Mesenchymal stem cell (in vitro differentiated cells and primary cell): ENCODE data around the gene BRSK2.

Experiments
- DNase-seq: peaks from one replicate; pipeline ENCODE4 v3.0.0-alpha.2; 2013
- H2AFZ ChIP-seq: one replicate; pipeline ENCODE4 v1.6.1; 2013; ENCODE audit warnings: low read depth, mild to moderate bottlenecking, control low read depth, inconsistent platforms, low read length, moderate library complexity
- H2AK5ac ChIP-seq: 2 replicates; pipeline ENCODE4 v1.6.1; 2013; ENCODE audit warnings: low read length, moderate library complexity, mild to moderate bottlenecking, inconsistent platforms; ENCODE audit not compliant: severe bottlenecking
- H2BK120ac ChIP-seq: one replicate; pipeline ENCODE4 v1.6.1; 2013; ENCODE audit warnings: low read depth, mild to moderate bottlenecking, inconsistent platforms, low read length, moderate library complexity
- H2BK12ac ChIP-seq, 2 experiments: one replicate each; pipeline ENCODE4 v1.6.1; 2013; ENCODE audit warnings: inconsistent platforms in 2 of 2, low read length in 2 of 2, mild to moderate bottlenecking in 2 of 2, moderate library complexity in 2 of 2, control low read depth in 1 of 2
- H2BK15ac ChIP-seq: one replicate; pipeline ENCODE4 v1.6.1; 2013; ENCODE audit warnings: mild to moderate bottlenecking, low read depth, inconsistent platforms; ENCODE audit not compliant: poor library complexity, severe bottlenecking
- H2BK5ac ChIP-seq: 2 replicates; pipeline ENCODE4 v1.6.1; 2013; ENCODE audit warnings: low read depth, mild to moderate bottlenecking, low read length, control low read depth, inconsistent platforms; ENCODE audit not compliant: poor library complexity, severe bottlenecking
- H3K14ac ChIP-seq, 2 experiments: one replicate each; pipeline ENCODE4 v1.6.1; 2013; ENCODE audit warnings: inconsistent platforms in 2 of 2, low read length in 2 of 2, control low read depth in 1 of 2, mild to moderate bottlenecking in 1 of 2, moderate library complexity in 1 of 2
- H3K18ac ChIP-seq, 2 experiments: one replicate each; pipeline ENCODE4 v1.6.1; 2013; ENCODE audit warnings: inconsistent platforms in 2 of 2, low read length in 2 of 2, control low read depth in 1 of 2, low read depth in 1 of 2, mild to moderate bottlenecking in 1 of 2
- H3K23ac ChIP-seq, 2 experiments: one replicate each; pipeline ENCODE4 v1.6.1; 2013; ENCODE audit warnings: inconsistent platforms in 2 of 2, low read length in 2 of 2, mild to moderate bottlenecking in 2 of 2, moderate library complexity in 2 of 2, control low read depth in 1 of 2
- H3K27ac ChIP-seq: 2 replicates; pipeline ENCODE4 v1.5.1; 2013; ENCODE audit warnings: mild to moderate bottlenecking, moderate library complexity, low read length, control low read depth, inconsistent platforms; ENCODE audit not compliant: poor library complexity, severe bottlenecking
- H3K27me3 ChIP-seq, 2 experiments: 2 replicates each; pipeline versions ENCODE4 v1.6.1 to v1.7.0; 2013; ENCODE audit warnings: low read length in 2 of 2, mild to moderate bottlenecking in 2 of 2, moderate library complexity in 2 of 2, control low read depth in 1 of 2, inconsistent platforms in 1 of 2; ENCODE audit not compliant: control insufficient read depth in 1 of 2, insufficient read depth in 1 of 2
- H3K36me3 ChIP-seq, 2 experiments: 2 replicates each; pipeline versions ENCODE4 v1.6.1 to v1.7.0; 2013; ENCODE audit warnings: low read length in 2 of 2, control low read depth in 1 of 2, inconsistent platforms in 1 of 2, low read depth in 1 of 2, mild to moderate bottlenecking in 1 of 2; ENCODE audit not compliant: insufficient read depth in 2 of 2, control insufficient read depth in 1 of 2
- H3K4ac ChIP-seq, 2 experiments: one replicate each; pipeline ENCODE4 v1.6.1; 2013; ENCODE audit warnings: inconsistent platforms in 2 of 2, low read length in 2 of 2, mild to moderate bottlenecking in 2 of 2, moderate library complexity in 2 of 2, control low read depth in 1 of 2, low read depth in 1 of 2
- H3K4me1 ChIP-seq: 2 replicates; pipeline ENCODE4 v1.6.1; 2013; ENCODE audit warnings: low read depth, low read length, control low read depth; ENCODE audit not compliant: control insufficient read depth, insufficient read depth
- H3K4me2 ChIP-seq: 2 replicates; pipeline ENCODE4 v1.6.1; 2013; ENCODE audit warnings: low read length, mild to moderate bottlenecking, inconsistent platforms; ENCODE audit not compliant: poor library complexity, severe bottlenecking
- H3K4me3 ChIP-seq, 2 experiments: 2 replicates each; pipeline versions ENCODE4 v1.5.1 to v1.7.0; 2013; ENCODE audit warnings: low read length in 2 of 2, mild to moderate bottlenecking in 2 of 2, control low read depth in 1 of 2, low read depth in 1 of 2; ENCODE audit not compliant: insufficient read depth in 1 of 2
- H3K79me1 ChIP-seq: replicated peaks from 2 replicates; pipeline ENCODE4 v1.6.1; 2013; ENCODE audit warnings: mild to moderate bottlenecking, control low read depth, low read length, inconsistent platforms; ENCODE audit not compliant: poor library complexity, severe bottlenecking
- H3K9ac ChIP-seq: 2 replicates; pipeline ENCODE4 v1.7.0; 2013; ENCODE audit warnings: mild to moderate bottlenecking, low read length, moderate library complexity
- H3K9me3 ChIP-seq: 2 replicates; pipeline ENCODE4 v1.7.0; 2013; ENCODE audit warnings: mild to moderate bottlenecking, low read length; ENCODE audit not compliant: control insufficient read depth
- H4K8ac ChIP-seq: one replicate; pipeline ENCODE4 v1.6.1; 2013; ENCODE audit warnings: inconsistent platforms, mild to moderate bottlenecking, low read length, moderate library complexity
- H4K91ac ChIP-seq: one replicate; pipeline ENCODE4 v1.6.1; 2013; ENCODE audit warnings: mild to moderate bottlenecking, low read length, inconsistent platforms
- WGBS: methylation state at CpG from one replicate; pipeline ENCODE4 v1.1.7; 2013; ENCODE audit warnings: mixed read lengths; 5-methylcytosine and 5-hydroxymethylcytosine counted together

Gene BRSK2

DNA sequence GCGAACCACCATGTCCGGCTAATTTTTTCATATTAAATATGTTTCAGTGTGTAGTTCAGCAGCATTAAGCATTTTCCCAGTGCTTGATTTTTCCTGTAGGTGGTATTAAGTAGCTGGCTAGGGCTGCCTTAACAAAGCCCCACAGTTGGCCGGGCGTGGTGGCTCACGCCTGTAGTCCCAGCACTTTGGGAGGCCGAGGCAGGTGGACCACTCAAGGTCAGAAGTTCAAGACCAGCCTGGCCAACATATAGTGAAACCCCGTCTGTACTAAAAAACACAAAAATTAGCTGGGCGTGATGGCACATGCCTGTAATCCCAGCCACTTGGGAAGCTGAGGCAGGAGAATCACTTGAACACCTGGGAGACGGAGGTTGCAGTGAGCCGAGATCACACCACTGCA lies 46.8 kb upstream of the BRSK2 start:
- Histone ChIP-seq H3K27ac (no peak overlapping the region), H4K8ac (no peak overlapping the region), H2AFZ (no peak overlapping the region), H3K4me2 (no peak overlapping the region), H3K23ac (no peak overlapping the region), H3K18ac (no peak overlapping the region), H3K14ac (no peak overlapping the region), H2AK5ac (no peak overlapping the region), H3K4me1 (peaks cover 1% of the 10 kb centered on the region), H2BK5ac (no peak overlapping the region), H3K27me3 (peaks cover 25 to 29% of the 10 kb centered on the region in 2 experiments), H3K79me1 (no peaks in the 10 kb centered on the region), H3K36me3 (no peaks in the 10 kb centered on the region), H2BK15ac (no peak overlapping the region), H3K4ac (no peak overlapping the region), H3K4me3 (no peak overlapping the region), H3K9ac (no peak overlapping the region), H2BK12ac (no peak overlapping the region), H2BK120ac (no peak overlapping the region), H3K9me3 (no peaks in the 10 kb centered on the region), H4K91ac (no peak overlapping the region)
- no peak for DNase-seq
- WGBS: 92% methylated on average over 10 of the region's 10 CpGs

GRCh38 chr11:1343391-1344055 lies 46.2 kb upstream of the BRSK2 start:
- Histone ChIP-seq H3K27ac (no peak overlapping the region), H3K4me1 (peaks cover 1% of the 10 kb centered on the region), H3K14ac (no peak overlapping the region), H2AK5ac (no peak overlapping the region), H4K91ac (no peak overlapping the region), H3K18ac (no peak overlapping the region), H3K9ac (no peak overlapping the region), H3K27me3 (peaks cover 30 to 31% of the 10 kb centered on the region in 2 experiments), H3K4me2 (no peak overlapping the region), H4K8ac (no peak overlapping the region), H2BK5ac (no peak overlapping the region), H2BK120ac (no peak overlapping the region), H3K79me1 (no peaks in the 10 kb centered on the region), H2BK12ac (no peak overlapping the region), H3K36me3 (no peaks in the 10 kb centered on the region), H3K4ac (no peak overlapping the region), H2BK15ac (no peak overlapping the region), H3K23ac (no peak overlapping the region), H3K4me3 (no peak overlapping the region), H2AFZ (no peak overlapping the region), H3K9me3 (no peaks in the 10 kb centered on the region)
- WGBS: 89% methylated on average over 25 of the region's 25 CpGs
- no peak for DNase-seq

GRCh38 chr11:1344056-1344635 lies 45.6 kb upstream of the BRSK2 start:
- Histone ChIP-seq H3K9me3 (no peaks in the 10 kb centered on the region), H3K9ac (no peak overlapping the region), H3K4me2 (no peak overlapping the region), H2BK12ac (no peak overlapping the region), H2AFZ (no peak overlapping the region), H3K4me3 (no peak overlapping the region), H3K79me1 (no peaks in the 10 kb centered on the region), H3K18ac (no peak overlapping the region), H2BK120ac (no peak overlapping the region), H3K14ac (no peak overlapping the region), H2BK15ac (no peak overlapping the region), H3K23ac (no peak overlapping the region), H2AK5ac (no peak overlapping the region), H4K91ac (no peak overlapping the region), H3K27me3 (peaks cover 34 to 37% of the 10 kb centered on the region in 2 experiments), H3K27ac (no peak overlapping the region), H3K4ac (no peak overlapping the region), H3K36me3 (no peaks in the 10 kb centered on the region), H4K8ac (no peak overlapping the region), H3K4me1 (peaks cover 1% of the 10 kb centered on the region), H2BK5ac (no peak overlapping the region)
- no peak for DNase-seq
- 91% methylated on average over 26 of the region's 26 CpGs for WGBS

DNA sequence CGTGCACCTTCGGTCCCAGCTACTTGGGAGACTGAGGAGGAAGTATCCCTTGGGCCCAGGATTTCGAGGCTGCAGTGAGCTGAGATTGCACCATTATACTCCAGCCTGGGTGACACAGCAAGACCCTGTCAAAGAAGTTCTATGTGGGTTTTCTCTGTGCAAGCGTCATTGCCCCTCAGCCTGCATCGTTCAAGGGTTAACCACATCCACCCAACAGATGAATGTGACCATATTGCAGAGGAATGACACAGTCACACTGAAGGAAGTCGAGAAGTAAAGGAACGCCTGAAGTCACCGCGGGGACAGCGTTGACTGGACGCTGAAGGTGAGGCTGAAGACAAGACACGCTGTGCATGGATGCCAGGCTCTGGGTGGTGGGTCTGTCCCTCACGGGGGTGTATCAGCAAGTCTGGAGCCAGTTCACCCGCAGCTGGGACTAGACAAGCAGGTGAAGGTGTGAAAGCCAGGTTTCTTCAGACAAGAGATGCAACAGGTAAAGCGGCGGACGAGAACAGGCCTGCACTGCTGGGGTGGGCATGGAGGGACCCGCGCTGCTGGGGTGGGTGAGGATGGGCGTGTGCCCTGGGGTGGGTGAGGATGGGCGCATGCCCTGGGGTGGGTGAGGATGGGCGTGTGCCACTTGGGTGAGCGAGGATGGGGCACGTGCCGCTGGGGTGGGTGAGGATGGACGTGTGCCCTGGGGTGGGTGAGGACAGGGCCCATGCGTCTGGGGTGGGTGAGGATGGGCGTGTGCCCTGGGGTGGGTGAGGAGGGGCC lies 43.8 kb upstream of the BRSK2 start:
- H2AFZ ChIP-seq: no peak overlapping the region
- no peak overlapping the region for H3K23ac ChIP-seq
- no peak overlapping the region for H3K27ac ChIP-seq
- H3K4me1 ChIP-seq: peaks cover 1% of the 10 kb centered on the region
- H3K36me3 ChIP-seq: no peaks in the 10 kb centered on the region
- H2BK120ac ChIP-seq: no peak overlapping the region
- no peak overlapping the region for H3K18ac ChIP-seq
- H2BK15ac ChIP-seq: no peak overlapping the region
- no peak overlapping the region for H3K4me3 ChIP-seq
- no peak overlapping the region for H2AK5ac ChIP-seq
- WGBS: 86% methylated on average over 28 of the region's 28 CpGs
- H3K9me3 ChIP-seq: no peaks in the 10 kb centered on the region
- no peak overlapping the region for H4K8ac ChIP-seq
- H3K79me1 ChIP-seq: no peaks in the 10 kb centered on the region
- no peak overlapping the region for H3K14ac ChIP-seq
- no peak overlapping the region for H4K91ac ChIP-seq
- no peak overlapping the region for H2BK12ac ChIP-seq
- H3K9ac ChIP-seq: no peak overlapping the region
- no peak for DNase-seq
- no peak overlapping the region for H2BK5ac ChIP-seq
- peaks cover 43 to 46% of the 10 kb centered on the region in 2 experiments for H3K27me3 ChIP-seq
- H3K4me2 ChIP-seq: no peak overlapping the region
- H3K4ac ChIP-seq: no peak overlapping the region
